ENCODE measurements around the gene FGF3. TPM values are rescaled to one million over a fixed set of nuclear protein-coding genes. Genes with fewer than 3 reads are reported as not detected.

FGF3 gene
- total RNA-seq, 2 experiments from 2014 or later: not detected

DNA sequence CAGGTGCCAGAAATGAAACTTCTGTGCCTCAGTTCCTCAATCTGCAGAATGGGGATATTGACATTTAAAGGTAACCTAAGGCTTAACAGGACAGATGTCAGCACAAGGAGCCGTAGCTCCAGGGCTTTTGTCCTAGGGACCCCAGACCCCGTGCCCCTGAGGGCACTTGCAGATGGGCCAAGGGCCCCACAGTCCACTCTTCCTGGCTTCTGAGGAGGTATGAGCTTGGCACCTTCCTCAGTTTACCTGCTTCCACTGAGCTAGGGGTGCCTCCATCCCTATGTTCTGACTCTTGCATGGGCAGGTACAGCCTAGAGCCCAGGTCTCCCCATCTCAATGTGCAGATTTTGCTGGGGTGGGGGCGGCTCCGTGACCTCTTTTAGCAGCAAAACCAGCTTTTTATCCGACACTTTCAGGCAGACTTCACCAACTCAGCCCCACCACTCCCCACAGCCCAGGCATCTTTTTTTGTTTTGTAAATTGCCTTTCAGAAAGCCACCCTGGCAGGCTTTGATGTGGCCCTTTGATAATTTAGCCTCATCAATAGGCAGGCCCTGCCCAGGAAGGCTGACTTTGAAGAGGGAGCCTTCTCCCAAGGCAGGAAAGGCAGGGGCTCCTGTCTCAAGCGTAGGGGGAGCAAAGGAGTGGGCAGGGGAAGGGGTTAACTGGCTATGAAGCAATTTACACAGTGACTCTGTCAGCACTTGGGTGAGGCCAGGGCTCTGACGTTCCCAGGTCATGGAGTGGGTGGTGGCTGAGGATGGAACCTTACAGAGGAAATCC, 23.7 kb upstream of the FGF3 start:
- Mint-ChIP-seq H3K27me3 (peaks cover 11% of the 10 kb centered on the region), H3K27ac (no peak overlapping the region), H3K4me3 (no peak overlapping the region), H3K4me1 (no peaks in the 10 kb centered on the region), H3K9me3 (ENCODE audit: low read depth) (no peaks in the 10 kb centered on the region), H3K36me3 (ENCODE audit: low read depth) (no peaks in the 10 kb centered on the region)
- CTCF ChIA-PET: interaction anchor here (0.7 kb wide), 1 partner anchor 1579 kb away, joined by 4 read pairs; no protein-coding TSS in a partner anchor
- no peak for DNase-seq
- ATAC-seq: no peak
- POLR2A ChIA-PET: no interaction called here
- intact Hi-C loops (cut with DNase I, micrococcal nuclease): loop anchor here (1.0 to 5.0 kb wide), 2 partner anchors 156 to 157 kb away; no protein-coding TSS in a partner anchor

DNA sequence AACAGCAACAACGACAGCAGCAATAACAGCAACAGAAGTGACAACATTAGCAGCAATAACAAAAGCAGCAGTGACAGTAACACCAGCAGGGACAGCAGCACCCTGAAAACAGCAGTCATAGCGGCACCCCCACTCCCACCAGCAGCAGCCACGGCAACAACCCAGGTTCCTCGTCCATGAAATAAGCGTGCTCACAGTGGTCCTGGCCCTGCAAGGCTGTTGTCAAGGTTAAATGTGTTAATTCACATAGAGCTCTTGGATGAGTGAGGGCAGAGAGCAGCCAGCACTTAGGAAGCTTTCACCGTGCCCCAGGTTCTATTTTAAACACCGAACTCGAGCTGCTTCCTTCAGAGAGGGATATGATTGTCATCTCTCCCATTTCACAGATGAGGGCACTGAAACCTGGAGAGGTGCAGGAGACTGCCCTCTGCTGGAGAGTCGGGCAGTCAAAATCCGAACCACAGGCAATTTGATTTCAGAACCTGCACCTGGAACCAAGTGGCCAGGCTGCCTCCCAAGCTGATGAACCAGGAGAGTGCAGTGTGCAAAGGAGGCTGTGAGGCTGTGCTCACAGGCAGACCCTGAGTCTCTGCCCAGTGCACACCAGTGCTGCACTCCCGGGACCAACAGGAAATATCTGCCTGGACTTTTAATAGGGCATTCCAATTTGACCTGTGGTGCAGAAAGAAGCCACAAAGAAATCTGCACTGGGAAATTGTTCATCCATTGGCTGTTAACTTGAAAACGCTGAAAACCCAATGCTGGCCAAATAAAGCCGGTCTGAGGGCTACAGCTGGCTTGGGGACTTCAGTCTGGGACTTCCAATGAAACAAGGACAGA, 22.9 kb upstream of the FGF3 start:
- Mint-ChIP-seq H3K27ac (no peak overlapping the region), H3K9me3 (ENCODE audit: low read depth) (no peaks in the 10 kb centered on the region), H3K27me3 (peaks cover 11% of the 10 kb centered on the region), H3K36me3 (ENCODE audit: low read depth) (no peaks in the 10 kb centered on the region), H3K4me3 (no peak overlapping the region), H3K4me1 (no peaks in the 10 kb centered on the region)
- ChIA-PET CTCF (interaction anchor here (0.6 to 0.7 kb wide), 2 partner anchors 1380 to 1580 kb away, joined by 3 to 4 read pairs; no protein-coding TSS in a partner anchor), POLR2A (no interaction called here)
- ATAC-seq: no peak
- intact Hi-C loops (cut with DNase I, micrococcal nuclease): loop anchor here (1.0 to 5.0 kb wide), 2 partner anchors 155 to 156 kb away; no protein-coding TSS in a partner anchor
- DNase-seq: peak; percentile 53

DNA sequence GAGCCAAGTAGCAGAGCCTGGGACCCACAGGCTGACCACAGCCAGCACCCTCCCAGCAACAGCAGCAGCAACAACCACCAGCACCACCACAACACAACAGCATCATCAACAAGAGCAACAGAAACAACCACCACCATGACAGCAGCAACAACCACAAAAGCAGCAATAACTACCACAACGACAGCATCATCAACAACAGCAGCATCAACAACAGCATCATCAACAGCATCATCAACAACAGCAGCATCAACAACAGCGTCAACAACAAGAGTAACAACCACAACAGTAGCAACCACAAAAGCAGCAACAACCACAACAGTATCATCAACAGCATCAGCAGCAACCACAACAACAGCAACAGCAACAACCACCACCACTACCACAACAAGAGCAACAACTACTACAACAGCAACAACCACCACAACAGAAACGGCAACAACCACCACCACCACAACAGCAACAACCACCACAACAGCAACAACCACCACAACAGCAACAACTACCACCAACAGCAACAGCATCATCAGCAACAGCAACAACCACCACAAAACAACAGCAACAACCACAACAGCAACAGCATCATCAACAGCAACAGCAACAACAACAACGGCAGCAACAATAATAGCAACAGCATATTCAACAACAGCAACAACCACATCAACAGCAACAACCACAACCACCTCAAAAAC, 22.1 kb upstream of the FGF3 start:
- Mint-ChIP-seq H3K4me3 (no peak overlapping the region), H3K9me3 (ENCODE audit: low read depth) (no peaks in the 10 kb centered on the region), H3K27me3 (peaks cover 11% of the 10 kb centered on the region), H3K27ac (no peak overlapping the region), H3K4me1 (no peaks in the 10 kb centered on the region), H3K36me3 (ENCODE audit: low read depth) (no peaks in the 10 kb centered on the region)
- ChIA-PET CTCF (no interaction called here), POLR2A (no interaction called here)
- DNase-seq (no peak), ATAC-seq (no peak)
- intact Hi-C loops (cut with DNase I, micrococcal nuclease): loop anchor here in 1 of 2 experiments (5.0 kb wide), 1 partner anchor 154 kb away; no protein-coding TSS in a partner anchor

DNA sequence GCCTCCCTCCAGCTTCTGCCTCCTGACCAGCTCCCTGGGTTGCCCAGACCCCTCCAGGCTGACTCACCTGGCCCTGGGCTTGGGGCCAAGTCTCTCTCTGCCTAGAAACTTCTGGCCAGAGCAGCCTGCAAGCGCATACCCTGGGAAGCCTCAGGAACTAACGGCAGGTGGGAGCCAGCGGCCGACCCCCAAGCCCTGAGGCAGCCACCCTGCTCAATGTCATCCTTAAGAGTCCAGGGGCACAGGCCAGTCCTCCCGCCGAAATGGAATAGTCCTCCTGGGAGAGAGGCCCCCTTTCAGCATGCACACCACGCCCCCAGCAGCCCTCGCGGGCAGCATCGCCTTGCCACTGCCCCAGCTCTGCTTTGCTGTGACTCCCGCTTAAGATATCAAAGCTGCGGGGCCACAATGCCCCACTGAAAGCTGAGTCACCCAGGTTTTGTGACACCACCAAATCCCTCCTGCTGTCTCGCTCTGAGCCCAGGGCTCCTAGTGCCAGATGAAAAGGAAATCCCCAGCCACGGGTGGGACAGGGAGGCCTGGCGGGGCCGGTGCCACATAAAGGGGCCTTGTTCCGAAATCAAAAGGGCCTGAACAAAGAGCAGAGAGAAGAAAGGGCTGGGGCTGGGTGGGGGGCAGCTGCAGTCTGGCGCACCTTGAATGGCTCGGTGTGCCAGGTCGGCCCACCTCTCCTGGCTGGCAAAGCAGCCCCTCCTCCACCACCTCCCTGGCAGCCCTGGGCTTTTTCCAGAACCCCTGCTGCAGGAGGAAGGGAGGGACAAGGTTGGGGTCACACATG, 21.4 kb upstream of the FGF3 start:
- H3K4me1 Mint-ChIP-seq: no peaks in the 10 kb centered on the region
- ChIA-PET CTCF (no interaction called here), POLR2A (no interaction called here)
- no peak overlapping the region for H3K4me3 Mint-ChIP-seq
- ATAC-seq (no peak), DNase-seq (no peak)
- no peak overlapping the region for H3K27ac Mint-ChIP-seq
- peaks cover 16% of the 10 kb centered on the region for H3K27me3 Mint-ChIP-seq
- intact Hi-C loops (cut with DNase I, micrococcal nuclease): loop anchor here in 1 of 2 experiments (5.0 kb wide), 1 partner anchor 153 kb away; no protein-coding TSS in a partner anchor
- no peaks in the 10 kb centered on the region for H3K36me3 Mint-ChIP-seq (ENCODE audit: low read depth)
- H3K9me3 Mint-ChIP-seq (ENCODE audit: low read depth): no peaks in the 10 kb centered on the region

DNA sequence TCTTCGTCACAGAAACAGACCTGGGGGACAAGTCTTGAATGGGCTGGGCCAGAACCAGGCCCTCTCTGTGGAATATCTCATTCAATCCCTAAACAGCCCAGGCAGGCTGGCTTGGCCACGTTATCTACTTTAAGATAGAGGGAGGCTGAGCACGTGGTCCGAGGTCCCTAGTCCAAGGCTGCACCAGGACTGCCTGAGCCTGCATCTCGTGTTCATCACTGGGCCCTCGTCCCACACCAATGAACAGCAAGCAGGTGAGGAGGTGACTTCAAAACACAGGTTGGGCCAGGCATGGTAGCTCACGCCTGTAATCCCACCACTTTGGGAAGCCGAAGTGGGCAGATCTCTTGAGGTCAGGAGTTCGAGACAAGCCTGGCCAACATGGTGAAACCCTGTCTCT, 20.3 kb upstream of the FGF3 start:
- intact Hi-C loops (cut with DNase I, micrococcal nuclease): no loop called here

DNA sequence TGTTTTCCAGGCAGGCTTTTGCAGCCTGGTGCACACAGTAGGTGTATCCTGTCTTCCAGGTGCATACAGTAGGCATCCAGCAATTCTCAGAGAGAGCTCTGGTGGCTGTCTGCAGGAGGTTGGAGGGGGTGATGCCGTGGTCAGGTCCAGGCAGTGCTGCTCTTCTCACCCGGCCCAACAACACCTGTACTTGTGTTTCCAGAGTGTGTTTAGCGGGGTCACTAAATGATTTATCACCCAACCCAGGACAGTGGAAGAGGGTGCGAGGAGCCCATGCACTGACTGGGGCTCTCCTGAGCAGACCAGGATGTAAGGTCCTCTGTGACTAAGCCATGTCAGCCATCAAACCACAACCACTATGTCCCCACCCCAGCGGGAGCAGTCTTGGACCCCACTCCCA, 18.6 kb upstream of the FGF3 start:
- DNase-seq (no peak), ATAC-seq (no peak)
- H3K27ac Mint-ChIP-seq: no peak overlapping the region
- no peaks in the 10 kb centered on the region for H3K36me3 Mint-ChIP-seq (ENCODE audit: low read depth)
- ChIA-PET POLR2A (interaction anchor here (0.6 kb wide), 1 partner anchor 91 kb away, joined by 4 read pairs; no protein-coding TSS in a partner anchor), CTCF (interaction anchor here (0.6 to 1.0 kb wide), 2 partner anchors 9 to 133 kb away, joined by 3 to 5 read pairs; no protein-coding TSS in a partner anchor)
- intact Hi-C loops (cut with DNase I, micrococcal nuclease): no loop called here
- no peaks in the 10 kb centered on the region for H3K4me1 Mint-ChIP-seq
- no peak overlapping the region for H3K4me3 Mint-ChIP-seq
- H3K9me3 Mint-ChIP-seq (ENCODE audit: low read depth): no peaks in the 10 kb centered on the region
- H3K27me3 Mint-ChIP-seq: peaks cover 27% of the 10 kb centered on the region

More for the DNA sequence above, 20.3 kb upstream of the FGF3 start:
- Mint-ChIP-seq H3K27ac (no peak overlapping the region), H3K4me3 (no peak overlapping the region), H3K4me1 (no peaks in the 10 kb centered on the region), H3K27me3 (peaks cover 21% of the 10 kb centered on the region), H3K36me3 (ENCODE audit: low read depth) (no peaks in the 10 kb centered on the region), H3K9me3 (ENCODE audit: low read depth) (no peaks in the 10 kb centered on the region)
- ChIA-PET POLR2A (no interaction called here), CTCF (no interaction called here)
- no peak for ATAC-seq
- no peak for DNase-seq

DNA sequence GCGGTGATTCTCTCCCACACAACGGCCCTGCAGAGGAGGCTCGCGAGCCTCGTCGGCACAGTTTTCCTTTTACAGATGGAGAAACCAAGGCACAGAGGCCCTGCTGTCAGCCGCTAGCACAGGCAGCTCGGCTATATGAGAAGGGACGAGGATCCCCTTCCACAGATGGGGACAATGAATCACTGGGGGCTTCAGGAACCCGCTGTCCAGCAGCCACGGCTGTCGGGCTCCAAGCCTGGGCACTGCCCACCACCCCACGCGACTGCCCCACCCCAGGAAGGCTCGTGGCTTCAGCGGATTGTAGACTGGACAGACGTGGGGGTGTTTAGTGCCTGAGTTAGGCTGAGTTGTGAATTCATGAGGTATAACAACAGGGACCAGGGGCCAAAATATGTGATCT, 17.2 kb upstream of the FGF3 start:
- DNase-seq (no peak), ATAC-seq (no peak)
- intact Hi-C loops (cut with DNase I, micrococcal nuclease): no loop called here
- Mint-ChIP-seq H3K4me1 (no peaks in the 10 kb centered on the region), H3K27me3 (peaks cover 31% of the 10 kb centered on the region), H3K9me3 (ENCODE audit: low read depth) (no peaks in the 10 kb centered on the region), H3K4me3 (no peak overlapping the region), H3K27ac (no peak overlapping the region), H3K36me3 (ENCODE audit: low read depth) (no peaks in the 10 kb centered on the region)
- ChIA-PET CTCF (no interaction called here), POLR2A (no interaction called here)

DNA sequence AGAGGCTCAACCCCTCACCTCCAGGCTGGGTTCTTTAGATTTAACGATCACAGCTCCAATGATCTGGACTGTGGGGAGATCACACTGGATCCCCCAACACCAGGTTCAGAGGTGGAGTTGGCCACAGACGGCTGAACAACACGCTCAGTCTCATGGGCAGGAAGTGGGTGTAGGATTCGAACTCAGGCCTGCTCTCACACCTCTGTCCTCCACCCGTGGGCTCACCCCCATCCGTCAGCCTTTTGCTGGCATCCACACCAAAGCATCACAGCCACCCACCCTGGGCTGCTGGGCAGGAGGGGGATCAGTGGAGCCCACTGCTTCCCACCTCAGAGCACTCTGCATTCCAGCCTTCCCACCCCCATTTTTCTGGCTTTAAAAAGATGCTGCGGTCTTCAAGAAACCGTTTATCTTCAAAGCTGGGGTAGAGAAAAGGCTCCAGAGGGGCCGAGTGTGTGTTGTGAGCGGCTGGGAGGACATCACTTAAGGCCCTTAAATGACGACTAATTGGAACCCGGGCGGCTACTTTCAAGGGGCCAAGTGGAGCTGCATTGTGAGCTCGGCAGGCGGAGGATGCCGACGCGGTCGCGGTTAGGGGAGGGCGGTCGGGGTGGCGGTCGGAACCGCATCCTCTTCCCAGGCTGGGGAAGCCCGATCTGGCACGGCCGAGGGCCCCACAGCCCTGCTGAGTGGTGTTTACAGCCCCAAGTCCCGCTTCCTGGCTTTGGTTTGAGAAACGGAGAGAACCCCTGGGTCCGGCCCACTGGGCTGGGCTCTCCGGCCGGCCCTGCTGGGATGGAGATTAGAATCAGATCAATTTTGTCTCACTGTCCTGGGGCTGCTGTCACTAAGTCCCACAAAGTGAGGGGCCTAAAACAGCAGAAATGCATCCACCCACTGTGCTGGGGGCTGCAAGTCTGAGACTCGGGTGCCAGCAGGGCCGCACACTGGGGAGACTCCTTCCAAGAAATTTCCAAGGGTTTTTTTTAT, 15.9 kb upstream of the FGF3 start:
- intact Hi-C loops (cut with DNase I, micrococcal nuclease): no loop called here
- Mint-ChIP-seq H3K27ac (no peak overlapping the region), H3K4me3 (no peak overlapping the region), H3K27me3 (peaks cover 27% of the 10 kb centered on the region), H3K9me3 (ENCODE audit: low read depth) (no peaks in the 10 kb centered on the region), H3K36me3 (ENCODE audit: low read depth) (no peaks in the 10 kb centered on the region), H3K4me1 (no peaks in the 10 kb centered on the region)
- POLR2A ChIA-PET: no interaction called here
- DNase-seq (no peak), ATAC-seq (no peak)
- CTCF ChIA-PET: no interaction called here

DNA sequence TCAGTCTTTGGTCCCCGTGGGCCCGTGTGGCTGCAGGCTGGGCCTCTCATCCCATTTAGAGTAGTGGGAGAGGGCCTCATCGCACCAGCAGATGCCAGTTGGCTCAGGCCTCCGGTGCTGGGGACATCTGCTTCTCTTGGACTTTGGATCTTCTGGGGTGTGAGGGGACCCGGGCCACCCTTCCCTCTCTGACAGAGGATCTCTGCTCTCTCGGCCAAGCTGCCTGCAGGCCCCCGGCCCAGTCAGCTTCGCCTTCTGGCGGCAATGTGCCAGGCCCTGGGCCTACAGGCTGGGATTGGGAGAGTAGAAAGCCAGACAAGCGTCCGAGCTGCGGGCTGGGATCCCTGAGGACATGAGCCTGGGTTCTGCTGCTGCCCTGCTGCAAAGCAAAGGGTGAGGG, 15.0 kb upstream of the FGF3 start:
- Mint-ChIP-seq H3K4me3 (no peak overlapping the region), H3K27ac (no peak overlapping the region), H3K27me3 (peaks cover 27% of the 10 kb centered on the region), H3K36me3 (ENCODE audit: low read depth) (no peaks in the 10 kb centered on the region), H3K9me3 (ENCODE audit: low read depth) (no peaks in the 10 kb centered on the region), H3K4me1 (no peaks in the 10 kb centered on the region)
- CTCF ChIA-PET: no interaction called here
- intact Hi-C loops (cut with DNase I, micrococcal nuclease): no loop called here
- DNase-seq (no peak), ATAC-seq (no peak)
- POLR2A ChIA-PET: no interaction called here

All from activated CD4-positive, alpha-beta T cell treated with anti-CD3 and anti-CD28 coated beads for 36 hours (primary cell).